HepG2 (cell line): Measurements from ENCODE around the gene IGSF8. TPM values are rescaled to one million over a fixed set of nuclear protein-coding genes. Genes with fewer than 3 reads are reported as not detected.

Experiments
- AHR ChIP-seq: IDR thresholded peaks from 2 replicates; pipeline ENCODE4 v1.6.1; 2018; ENCODE audit warnings: missing genetic modification reagents, missing compliant biosample characterization
- ARNTL ChIP-seq: sonication (generic); formaldehyde crosslinking; IDR thresholded peaks from 2 replicates; pipeline ENCODE4 v1.4.0; 2020; ENCODE audit warnings: mild to moderate bottlenecking, missing genetic modification reagents
- FOSL2 ChIP-seq: sonication (generic); formaldehyde crosslinking; IDR thresholded peaks from 2 replicates; pipeline ENCODE4 v1.4.0; 2020; ENCODE audit warnings: missing genetic modification reagents
- HNF4G ChIP-seq, 2 experiments: sonication (generic) in 1 of 2; formaldehyde crosslinking in 1 of 2; IDR thresholded peaks; 2 replicates each; pipeline versions ENCODE4 v1.4.0 to v1.6.1; 2011 to 2020; ENCODE audit warnings: borderline replicate concordance in 2 of 2, low read depth in 2 of 2, mild to moderate bottlenecking in 2 of 2, low read length in 1 of 2, missing genetic modification reagents in 1 of 2, moderate library complexity in 1 of 2
- KDM1A ChIP-seq: IDR thresholded peaks from 2 replicates; pipeline ENCODE4 v1.6.1; 2016; ENCODE audit warnings: missing compliant biosample characterization
- LCORL ChIP-seq, 2 experiments: fragments of 450-650 bp in 1 of 2; sonication (generic) in 1 of 2; formaldehyde crosslinking in 1 of 2; IDR thresholded peaks; 2 replicates each; pipeline versions ENCODE4 v1.5.0 to v1.6.1; 2017 to 2020; ENCODE audit warnings: antibody characterized with exemption in 1 of 2, missing genetic modification reagents in 1 of 2
- PATZ1 ChIP-seq: sonication (generic); formaldehyde crosslinking; IDR thresholded peaks from 2 replicates; pipeline ENCODE4 v1.4.0; 2020; ENCODE audit warnings: missing genetic modification reagents
- PAXIP1 ChIP-seq: sonication (generic); formaldehyde crosslinking; conservative IDR thresholded peaks from 2 replicates; pipeline ENCODE4 v1.4.0; 2020; ENCODE audit warnings: mild to moderate bottlenecking, missing genetic modification reagents, moderate library complexity
- SALL1 ChIP-seq: sonication (generic); formaldehyde crosslinking; IDR thresholded peaks from 2 replicates; pipeline ENCODE4 v1.8.0; 2022; ENCODE audit warnings: mild to moderate bottlenecking, missing genetic modification reagents
- SYNCRIP ChIP-seq: fragments of 200-400 bp; formaldehyde crosslinking; IDR thresholded peaks from 2 replicates; pipeline ENCODE4 v1.6.1; 2018; ENCODE audit warnings: mild to moderate bottlenecking, low read depth, low read length; ENCODE audit not compliant: insufficient read depth
- ZNF33A ChIP-seq: sonication (generic); formaldehyde crosslinking; IDR thresholded peaks from 2 replicates; pipeline ENCODE4 v1.5.1; 2020; ENCODE audit warnings: missing genetic modification reagents, mild to moderate bottlenecking, moderate library complexity, borderline replicate concordance
- ZNF446 ChIP-seq: sonication (generic); formaldehyde crosslinking; IDR thresholded peaks from 2 replicates; pipeline ENCODE4 v1.5.0; 2020; ENCODE audit warnings: mild to moderate bottlenecking, missing genetic modification reagents
- ZNF652 ChIP-seq: IDR thresholded peaks from 2 replicates; pipeline ENCODE4 v1.6.1; 2016; ENCODE audit warnings: low read depth, borderline replicate concordance
- polyA plus RNA-seq, 8 experiments: library from polyadenylated mRNA; depleted of rRNA in 3 of 8; stranded (reverse) in 7 of 8; unstranded in 1 of 8; fragments of >200 nt; fragmentation: Illumina TruSeq in 4 of 8; extraction: Trizol in 4 of 8; gene quantifications; 2 replicates each; pipeline versions ENCODE4 v1.2.1 to v1.2.3, GENCODE V29; 2011 to 2016; ENCODE audit warnings: low read depth in 4 of 8, missing spikeins in 1 of 8, mixed read lengths in 1 of 8; ENCODE audit not compliant: insufficient read depth in 1 of 8
- total RNA-seq, 5 experiments: library from RNA; depleted of rRNA; stranded (reverse); fragments of >200 nt; fragmentation: Illumina TruSeq; extraction: Trizol; gene quantifications; 2 replicates each; pipeline ENCODE4 v1.2.3, GENCODE V29; 2016; ENCODE audit warnings: low read depth in 1 of 5

Gene IGSF8
- total and polyA plus RNA-seq, 2 of the 13 experiments (the other 11 are each of a cell fraction or from before 2014, with no cell fraction given): 24.0 to 41.0 TPM

- TF ChIP-seq HNF4G (IDR thresholded peaks at IDR 0.05; ENCODE audit: borderline replicate concordance, low read depth, low read length): peak; percentile 93
- peak; percentile 42; the same call in 1 of the 2 replicates for TF ChIP-seq HNF4G (CRISPR knock-in tag; IDR thresholded peaks at IDR 0.05; ENCODE audit: borderline replicate concordance, low read depth)
- peak; percentile 79 for TF ChIP-seq PAXIP1 (CRISPR knock-in tag)
- peak; percentile 72 for TF ChIP-seq PATZ1 (CRISPR knock-in tag)
- TF ChIP-seq KDM1A (CRISPR knock-in tag): 0 out of 2 replicates have a peak, but pooled peaks have one; percentile 26
- TF ChIP-seq ARNTL: 0 out of 2 replicates have a peak, but pooled peaks have one; percentile 48
- TF ChIP-seq SYNCRIP: no peak
- TF ChIP-seq ZNF33A: no peak
- 0 out of 2 replicates have a peak, but pooled peaks have one; percentile 5 for TF ChIP-seq FOSL2 (CRISPR knock-in tag)
- TF ChIP-seq SALL1 (CRISPR knock-in tag): peak; percentile 68
- no peak for TF ChIP-seq LCORL (IDR thresholded peaks at IDR 0.05)
- TF ChIP-seq LCORL (CRISPR knock-in tag; IDR thresholded peaks at IDR 0.05): peak; percentile 52; the same call in 1 of the 2 replicates
- 0 out of 2 replicates have a peak, but pooled peaks have one; percentile 38 for TF ChIP-seq AHR (CRISPR knock-in tag)
- TF ChIP-seq ZNF446: no peak
- peak; percentile 94 for TF ChIP-seq ZNF652
Observed at GRCh38 chr1:160108888-160109662, 10.7 kb upstream of the IGSF8 start (continued).
